ENCODE measurements around the gene PDE6H.

Gene PDE6H

GRCh38 chr12:14931791-14932560 is 40.9 kb upstream of the PDE6H start:
- no peak for DNase-seq (ENCODE audit: low read depth)
- H3K4me3 ChIP-seq (ENCODE audit: low read length) = no peak overlapping the region
- TF ChIP-seq, protein P1, sequence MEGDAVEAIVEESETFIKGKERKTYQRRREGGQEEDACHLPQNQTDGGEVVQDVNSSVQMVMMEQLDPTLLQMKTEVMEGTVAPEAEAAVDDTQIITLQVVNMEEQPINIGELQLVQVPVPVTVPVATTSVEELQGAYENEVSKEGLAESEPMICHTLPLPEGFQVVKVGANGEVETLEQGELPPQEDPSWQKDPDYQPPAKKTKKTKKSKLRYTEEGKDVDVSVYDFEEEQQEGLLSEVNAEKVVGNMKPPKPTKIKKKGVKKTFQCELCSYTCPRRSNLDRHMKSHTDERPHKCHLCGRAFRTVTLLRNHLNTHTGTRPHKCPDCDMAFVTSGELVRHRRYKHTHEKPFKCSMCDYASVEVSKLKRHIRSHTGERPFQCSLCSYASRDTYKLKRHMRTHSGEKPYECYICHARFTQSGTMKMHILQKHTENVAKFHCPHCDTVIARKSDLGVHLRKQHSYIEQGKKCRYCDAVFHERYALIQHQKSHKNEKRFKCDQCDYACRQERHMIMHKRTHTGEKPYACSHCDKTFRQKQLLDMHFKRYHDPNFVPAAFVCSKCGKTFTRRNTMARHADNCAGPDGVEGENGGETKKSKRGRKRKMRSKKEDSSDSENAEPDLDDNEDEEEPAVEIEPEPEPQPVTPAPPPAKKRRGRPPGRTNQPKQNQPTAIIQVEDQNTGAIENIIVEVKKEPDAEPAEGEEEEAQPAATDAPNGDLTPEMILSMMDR (conservative IDR thresholded peaks at IDR 0.05; ENCODE audit: low read depth, low read length) = no peak

GRCh38 chr12:14934511-14934910 is 38.3 kb upstream of the PDE6H start:
- H3K4me3 ChIP-seq (ENCODE audit: low read length) = no peak overlapping the region
- TF ChIP-seq, protein P1 (conservative IDR thresholded peaks at IDR 0.05; ENCODE audit: low read depth, low read length) = no peak
- no peak for DNase-seq (ENCODE audit: low read depth)

GRCh38 chr12:14935031-14935430 is 37.8 kb upstream of the PDE6H start:
- no peak for DNase-seq (ENCODE audit: low read depth)
- H3K4me3 ChIP-seq (ENCODE audit: low read length) = no peak overlapping the region
- TF ChIP-seq, protein P1 (conservative IDR thresholded peaks at IDR 0.05; ENCODE audit: low read depth, low read length) = no peak

DNA sequence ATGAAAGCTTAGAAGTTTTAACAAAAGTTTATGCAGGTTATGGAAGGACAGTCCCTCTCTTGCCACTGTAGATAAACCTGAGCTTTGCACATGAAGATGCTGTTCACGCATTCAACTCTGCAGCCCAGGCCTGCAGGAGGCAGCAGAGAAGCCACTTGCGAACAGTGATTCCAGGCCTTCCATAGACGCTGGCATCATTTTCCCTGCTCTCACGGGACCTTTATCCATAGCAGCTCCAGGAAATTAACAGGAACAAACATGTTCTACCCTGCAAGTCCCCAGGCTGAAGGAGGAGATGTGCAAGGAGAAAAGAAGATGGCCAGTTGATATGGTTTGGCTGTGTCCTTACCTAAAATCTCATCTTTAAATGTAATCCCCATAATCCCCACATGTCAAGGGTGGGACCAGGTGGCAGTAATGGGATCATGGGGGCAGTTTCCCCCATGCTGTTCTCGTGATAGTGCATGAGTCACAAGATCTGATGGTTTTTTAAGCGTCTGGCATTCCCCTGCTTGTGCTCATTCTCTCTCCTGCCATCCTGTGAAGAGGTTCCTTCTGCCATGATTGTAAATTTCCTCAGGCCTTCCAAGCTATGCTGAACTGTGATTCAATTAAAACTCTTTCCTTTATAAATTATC is 36.5 kb upstream of the PDE6H start:
- DNase-seq (ENCODE audit: low read depth) = no peak
- TF ChIP-seq, protein P1 (conservative IDR thresholded peaks at IDR 0.05; ENCODE audit: low read depth, low read length) = peak; percentile 33
- H3K4me3 ChIP-seq (ENCODE audit: low read length) = no peak overlapping the region

- no peak overlapping the region for H3K4me3 ChIP-seq (ENCODE audit: low read length)
- TF ChIP-seq, protein P1 (conservative IDR thresholded peaks at IDR 0.05; ENCODE audit: low read depth, low read length) = no peak
- no peak for DNase-seq (ENCODE audit: low read depth)
Observed at GRCh38 chr12:14937014-14937413, 35.8 kb upstream of the PDE6H start.

DNA sequence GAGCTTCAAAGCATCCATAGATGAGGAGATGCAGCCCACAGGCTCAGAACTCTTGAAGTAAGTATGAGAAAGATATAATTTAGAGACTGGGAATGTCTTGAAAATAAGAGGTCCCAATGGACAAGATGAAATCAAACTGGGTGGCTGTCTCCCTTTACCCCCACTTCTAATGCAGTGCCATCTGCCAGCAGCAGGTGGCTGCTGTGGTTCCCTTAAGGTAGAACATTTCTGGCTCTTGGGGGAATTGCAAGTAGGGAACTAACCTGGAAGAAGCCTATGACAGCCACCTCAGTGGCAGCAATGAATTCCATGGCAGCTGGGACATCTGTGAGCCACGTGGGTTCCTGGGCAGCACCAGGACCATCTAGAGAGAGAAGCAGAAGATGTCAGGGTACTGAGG is 35.2 kb upstream of the PDE6H start:
- TF ChIP-seq, protein P1 (conservative IDR thresholded peaks at IDR 0.05; ENCODE audit: low read depth, low read length) = peak; percentile 16
- no peak for DNase-seq (ENCODE audit: low read depth)
- H3K4me3 ChIP-seq (ENCODE audit: low read length) = no peak overlapping the region

GRCh38 chr12:14938301-14938700 is 34.5 kb upstream of the PDE6H start, which contains the start of gene ERP27:
ERP27 (minus strand) TSS chr12:14938537; CDS start chr12:14938508, 29 bp downstream.
- TF ChIP-seq, protein P1 (conservative IDR thresholded peaks at IDR 0.05; ENCODE audit: low read depth, low read length) = no peak
- no peak within 1 kb of the TSS for H3K4me3 ChIP-seq (ENCODE audit: low read length)
- DNase-seq (ENCODE audit: low read depth) = no peak
